HG03039 (cell line): ENCODE data around the gene RPL38.

Experiments used
- ATAC-seq: cut with Tn5 transposase; IDR thresholded peaks from one replicate; pipeline ENCODE4 v1.9.1; 2021; ENCODE audit warnings: mild to moderate bottlenecking, moderate library complexity; ENCODE audit not compliant: unreplicated experiment

RPL38 gene

GRCh38 chr17:74223901-74224300, 20.4 kb downstream of the RPL38 start:
- ATAC-seq, result no peak

GRCh38 chr17:74224959-74225725, 21.7 kb downstream of the RPL38 start:
- no peak for ATAC-seq

GRCh38 chr17:74226252-74226651, 22.8 kb downstream of the RPL38 start:
- ATAC-seq, result no peak

- no peak for ATAC-seq
Measured at GRCh38 chr17:74227271-74228080, 24.0 kb downstream of the RPL38 start.

- no peak for ATAC-seq
Measured at GRCh38 chr17:74228306-74228978, 25.0 kb downstream of the RPL38 start.

GRCh38 chr17:74230896-74231295, 27.4 kb downstream of the RPL38 start:
- ATAC-seq, result no peak

GRCh38 chr17:74231928-74232907, 28.7 kb downstream of the RPL38 start:
- ATAC-seq, result no peak

- no peak for ATAC-seq
Measured at GRCh38 chr17:74233937-74234336, 30.5 kb downstream of the RPL38 start.

- no peak for ATAC-seq
Measured at GRCh38 chr17:74234486-74234885, 31.0 kb downstream of the RPL38 start.

- no peak for ATAC-seq
Measured at GRCh38 chr17:74235040-74235581, 31.6 kb downstream of the RPL38 start.

GRCh38 chr17:74235911-74236371, 32.5 kb downstream of the RPL38 start:
- no peak for ATAC-seq

- no peak for ATAC-seq
Measured at GRCh38 chr17:74237321-74237720, 33.8 kb downstream of the RPL38 start.

GRCh38 chr17:74239172-74239571, 35.7 kb downstream of the RPL38 start:
- ATAC-seq, result no peak

- ATAC-seq, result no peak
Measured at GRCh38 chr17:74240618-74241205, 37.2 kb downstream of the RPL38 start.

- no peak for ATAC-seq
Measured at GRCh38 chr17:74241431-74241830, 38.0 kb downstream of the RPL38 start.

- ATAC-seq, result no peak
Measured at GRCh38 chr17:74241847-74242246, 38.4 kb downstream of the RPL38 start.

- ATAC-seq, result no peak
Measured at GRCh38 chr17:74243013-74243755, 39.7 kb downstream of the RPL38 start.

GRCh38 chr17:74244128-74244527, 40.6 kb downstream of the RPL38 start:
- no peak for ATAC-seq

GRCh38 chr17:74244548-74244947, 41.1 kb downstream of the RPL38 start:
- no peak for ATAC-seq
